H9 (cell line): Measurements from ENCODE around the gene MIS12. TPM values are rescaled to one million over a fixed set of nuclear protein-coding genes. Genes with fewer than 3 reads are reported as not detected.

Experiments
- DNase-seq: peaks from one replicate; pipeline ENCODE4 v3.0.0-alpha.2; 2017
- H2AFZ ChIP-seq: one replicate; pipeline ENCODE4 v1.6.1; 2013; ENCODE audit warnings: mild to moderate bottlenecking, low read length, control low read depth, moderate library complexity
- H2AK5ac ChIP-seq: 2 replicates; pipeline ENCODE4 v1.6.1; 2013; ENCODE audit warnings: low read length, control low read depth, mixed read lengths; ENCODE audit not compliant: insufficient read length
- H2BK120ac ChIP-seq: one replicate; pipeline ENCODE4 v1.6.1; 2013; ENCODE audit warnings: low read depth, mild to moderate bottlenecking, low read length, control low read depth, inconsistent platforms; ENCODE audit not compliant: poor library complexity, severe bottlenecking
- H2BK12ac ChIP-seq: 2 replicates; pipeline ENCODE4 v1.6.1; 2013; ENCODE audit warnings: low read length, control low read depth, mixed read lengths, low read depth; ENCODE audit not compliant: insufficient read length
- H2BK15ac ChIP-seq: 2 replicates; pipeline ENCODE4 v1.6.1; 2013; ENCODE audit warnings: low read depth, low read length, control low read depth
- H2BK20ac ChIP-seq: one replicate; pipeline ENCODE4 v1.6.1; 2013; ENCODE audit warnings: low read depth, mild to moderate bottlenecking, low read length, control low read depth, inconsistent platforms; ENCODE audit not compliant: poor library complexity, severe bottlenecking
- H2BK5ac ChIP-seq: 2 replicates; pipeline ENCODE4 v1.6.1; 2013; ENCODE audit warnings: low read length, control low read depth, mixed read lengths; ENCODE audit not compliant: insufficient read length
- H3K14ac ChIP-seq: 2 replicates; pipeline ENCODE4 v1.6.1; 2013; ENCODE audit warnings: low read length, control low read depth; ENCODE audit not compliant: insufficient read depth
- H3K18ac ChIP-seq: 2 replicates; pipeline ENCODE4 v1.6.1; 2013; ENCODE audit warnings: low read depth, mild to moderate bottlenecking, mixed read lengths, low read length, control low read depth; ENCODE audit not compliant: insufficient read length
- H3K23ac ChIP-seq: 2 replicates; pipeline ENCODE4 v1.6.1; 2013; ENCODE audit warnings: low read length, control low read depth, mixed read lengths, low read depth; ENCODE audit not compliant: insufficient read length
- H3K23me2 ChIP-seq: 2 replicates; pipeline ENCODE4 v1.6.1; 2013; ENCODE audit warnings: low read depth, mild to moderate bottlenecking, mixed read lengths, low read length, control low read depth; ENCODE audit not compliant: insufficient read length, poor library complexity, severe bottlenecking
- H3K27ac ChIP-seq: 2 replicates; pipeline ENCODE4 v1.5.1; 2013; ENCODE audit warnings: low read length, control low read depth, mixed read lengths, low read depth; ENCODE audit not compliant: insufficient read length
- H3K27me3 ChIP-seq: 2 replicates; pipeline ENCODE4 v1.6.1; 2013; ENCODE audit warnings: low read length, control low read depth, inconsistent platforms; ENCODE audit not compliant: insufficient read depth
- H3K4ac ChIP-seq: 2 replicates; pipeline ENCODE4 v1.6.1; 2013; ENCODE audit warnings: low read depth, mild to moderate bottlenecking, control low read depth, inconsistent platforms, low read length, moderate library complexity
- H3K4me1 ChIP-seq: 2 replicates; pipeline ENCODE4 v1.6.1; 2013; ENCODE audit warnings: low read length, control low read depth, inconsistent platforms; ENCODE audit not compliant: insufficient read depth
- H3K4me2 ChIP-seq: 2 replicates; pipeline ENCODE4 v1.6.1; 2013; ENCODE audit warnings: low read length, control low read depth, mixed read lengths; ENCODE audit not compliant: insufficient read length, insufficient read depth
- H3K56ac ChIP-seq: 2 replicates; pipeline ENCODE4 v1.6.1; 2013; ENCODE audit warnings: low read depth, mild to moderate bottlenecking, mixed read lengths, low read length, control low read depth; ENCODE audit not compliant: insufficient read length
- H3K79me1 ChIP-seq: 2 replicates; pipeline ENCODE4 v1.6.1; 2013; ENCODE audit warnings: low read depth, mild to moderate bottlenecking, moderate library complexity, low read length, control low read depth, inconsistent platforms; ENCODE audit not compliant: insufficient read depth, poor library complexity, severe bottlenecking
- H3K79me2 ChIP-seq: 2 replicates; pipeline ENCODE4 v1.6.1; 2013; ENCODE audit warnings: low read length, control low read depth, inconsistent platforms; ENCODE audit not compliant: insufficient read depth
- H3K9ac ChIP-seq: 2 replicates; pipeline ENCODE4 v1.6.1; 2013; ENCODE audit warnings: low read length, control low read depth, mixed read lengths; ENCODE audit not compliant: insufficient read length; ENCODE audit errors: extremely low read depth
- H3K9me3 ChIP-seq: one replicate; pipeline ENCODE4 v1.6.1; 2013; ENCODE audit warnings: low read depth, low read length, inconsistent platforms; ENCODE audit not compliant: control insufficient read depth
- H3T11ph ChIP-seq: one replicate; pipeline ENCODE4 v1.6.1; 2013; ENCODE audit warnings: mild to moderate bottlenecking, low read length, control low read depth, inconsistent platforms
- H4K20me1 ChIP-seq: one replicate; pipeline ENCODE4 v1.6.1; 2013; ENCODE audit not compliant: control insufficient read depth, insufficient read length, insufficient read depth
- H4K5ac ChIP-seq: 2 replicates; pipeline ENCODE4 v1.6.1; 2013; ENCODE audit warnings: low read depth, mild to moderate bottlenecking, mixed read lengths, low read length, control low read depth; ENCODE audit not compliant: insufficient read length
- H4K8ac ChIP-seq: replicated peaks from 2 replicates; pipeline ENCODE4 v1.6.1; 2013; ENCODE audit warnings: low read length, control low read depth, mixed read lengths, low read depth; ENCODE audit not compliant: insufficient read length
- H4K91ac ChIP-seq: 2 replicates; pipeline ENCODE4 v1.6.1; 2013; ENCODE audit warnings: low read depth, mild to moderate bottlenecking, moderate library complexity, mixed read lengths, low read length, control low read depth; ENCODE audit not compliant: insufficient read length
- H3K27ac Mint-ChIP-seq, 3 experiments: 2 replicates in 2 of 3; 3 replicates in 1 of 3; pipeline ENCODE4 v1.8.0; 2020 to 2021; ENCODE audit warnings: mixed read lengths in 3 of 3, mild to moderate bottlenecking in 1 of 3, moderate library complexity in 1 of 3
- H3K27me3 Mint-ChIP-seq: 2 replicates; pipeline ENCODE4 v1.8.0; 2021; ENCODE audit warnings: low read depth, mild to moderate bottlenecking, moderate library complexity, mixed read lengths
- H3K36me3 Mint-ChIP-seq, 3 experiments: 2 replicates in 2 of 3; 3 replicates in 1 of 3; pipeline ENCODE4 v1.8.0; 2020 to 2021; ENCODE audit warnings: low read depth in 3 of 3, mixed read lengths in 3 of 3; ENCODE audit not compliant: insufficient read depth in 1 of 3
- H3K4me1 Mint-ChIP-seq, 2 experiments: 2 replicates each; pipeline ENCODE4 v1.8.0; 2020; ENCODE audit warnings: mixed read lengths in 2 of 2
- H3K4me3 Mint-ChIP-seq, 2 experiments: 2 replicates in 1 of 2; 3 replicates in 1 of 2; pipeline ENCODE4 v1.8.0; 2020 to 2021; ENCODE audit warnings: mild to moderate bottlenecking in 2 of 2, mixed read lengths in 2 of 2, moderate library complexity in 1 of 2
- H3K9me3 Mint-ChIP-seq, 2 experiments: 2 replicates in 1 of 2; 3 replicates in 1 of 2; pipeline ENCODE4 v1.8.0; 2020; ENCODE audit warnings: mild to moderate bottlenecking in 2 of 2, mixed read lengths in 2 of 2, moderate library complexity in 1 of 2
- CTCF ChIP-seq: fragments of 200-600 bp; sonication (generic); conservative IDR thresholded peaks from 3 replicates; pipeline ENCODE4 v1.8.0; 2021; ENCODE audit warnings: antibody characterized with exemption, mild to moderate bottlenecking
- WGBS: extraction: QIAGEN DNeasy Blood & Tissue Kit; methylation state at CpG from one replicate; pipeline ENCODE4 v1.1.7; 2013; ENCODE audit warnings: missing lambda C conversion rate, low lambda C conversion rate, mixed read lengths; ENCODE audit not compliant: insufficient read length; ENCODE audit errors: extremely low coverage; 5-methylcytosine and 5-hydroxymethylcytosine counted together
- total RNA-seq: library from RNA; stranded (reverse); gene quantifications from 2 replicates; pipeline ENCODE4 v1.2.1, GENCODE V29; 2021

Gene MIS12
- total RNA-seq, 1 experiment from 2014 or later: 30.7 TPM

- H2BK20ac ChIP-seq: no peak overlapping the region
- no peak overlapping the region for H2BK120ac ChIP-seq
- H2BK5ac ChIP-seq: no peak overlapping the region
- H3K27ac ChIP-seq: no peak overlapping the region
- no peak overlapping the region for H3K18ac ChIP-seq
- no peak overlapping the region for H3T11ph ChIP-seq
- no peaks in the 10 kb centered on the region for H3K27me3 ChIP-seq
- H3K4ac ChIP-seq: no peak overlapping the region
- Mint-ChIP-seq H3K27ac (no peak overlapping the region), H3K9me3 (no peaks in the 10 kb centered on the region), H3K27me3 (peaks cover 6% of the 10 kb centered on the region), H3K36me3 (no peaks in the 10 kb centered on the region), H3K4me3 (no peak overlapping the region), H3K4me1 (peaks cover 3 to 6% of the 10 kb centered on the region in 2 experiments; a peak in 3 of 4 replicates)
- H3K23ac ChIP-seq: no peak overlapping the region
- no CpG with 5 or more reads among the region's 5 CpGs for WGBS
- no peaks in the 10 kb centered on the region for H3K4me1 ChIP-seq
- H2AFZ ChIP-seq: no peak overlapping the region
- H2BK12ac ChIP-seq: no peak overlapping the region
- no peak for TF ChIP-seq CTCF
- no peaks in the 10 kb centered on the region for H3K79me2 ChIP-seq
- no peak overlapping the region for H3K4me2 ChIP-seq
- no peak overlapping the region for H4K8ac ChIP-seq
- DNase-seq: no peak
- H2BK15ac ChIP-seq: no peak overlapping the region
- H3K23me2 ChIP-seq: no peaks in the 10 kb centered on the region
- no peak overlapping the region for H3K56ac ChIP-seq
- H3K9ac ChIP-seq: no peak overlapping the region
- no peaks in the 10 kb centered on the region for H4K20me1 ChIP-seq
- H3K14ac ChIP-seq: no peak overlapping the region
- no peaks in the 10 kb centered on the region for H3K9me3 ChIP-seq
- H4K91ac ChIP-seq: no peak overlapping the region
- H4K5ac ChIP-seq: no peak overlapping the region
- H2AK5ac ChIP-seq: no peak overlapping the region
- H3K79me1 ChIP-seq: no peaks in the 10 kb centered on the region
Observed at GRCh38 chr17:5523249-5523648, 36.9 kb downstream of the MIS12 start.
